Measurements from ENCODE around the gene MLXIP. TPM values are rescaled to one million over a fixed set of nuclear protein-coding genes. Genes with fewer than 3 reads are reported as not detected.

MLXIP gene
- total RNA-seq, 6 experiments from 2014 or later: 19.0 to 23.8 (median 21.7) TPM

- H3K4me3 Mint-ChIP-seq: no peak overlapping the region
- TF ChIP-seq, protein P1, sequence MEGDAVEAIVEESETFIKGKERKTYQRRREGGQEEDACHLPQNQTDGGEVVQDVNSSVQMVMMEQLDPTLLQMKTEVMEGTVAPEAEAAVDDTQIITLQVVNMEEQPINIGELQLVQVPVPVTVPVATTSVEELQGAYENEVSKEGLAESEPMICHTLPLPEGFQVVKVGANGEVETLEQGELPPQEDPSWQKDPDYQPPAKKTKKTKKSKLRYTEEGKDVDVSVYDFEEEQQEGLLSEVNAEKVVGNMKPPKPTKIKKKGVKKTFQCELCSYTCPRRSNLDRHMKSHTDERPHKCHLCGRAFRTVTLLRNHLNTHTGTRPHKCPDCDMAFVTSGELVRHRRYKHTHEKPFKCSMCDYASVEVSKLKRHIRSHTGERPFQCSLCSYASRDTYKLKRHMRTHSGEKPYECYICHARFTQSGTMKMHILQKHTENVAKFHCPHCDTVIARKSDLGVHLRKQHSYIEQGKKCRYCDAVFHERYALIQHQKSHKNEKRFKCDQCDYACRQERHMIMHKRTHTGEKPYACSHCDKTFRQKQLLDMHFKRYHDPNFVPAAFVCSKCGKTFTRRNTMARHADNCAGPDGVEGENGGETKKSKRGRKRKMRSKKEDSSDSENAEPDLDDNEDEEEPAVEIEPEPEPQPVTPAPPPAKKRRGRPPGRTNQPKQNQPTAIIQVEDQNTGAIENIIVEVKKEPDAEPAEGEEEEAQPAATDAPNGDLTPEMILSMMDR (IDR thresholded peaks at IDR 0.05): no peak
- DNase-seq: no peak
- H3K36me3 Mint-ChIP-seq (ENCODE audit: low read depth): no peaks in the 10 kb centered on the region
- no peaks in the 10 kb centered on the region for H3K9me3 Mint-ChIP-seq
- H3K4me1 Mint-ChIP-seq (ENCODE audit: low read depth): no peaks in the 10 kb centered on the region
- H3K27ac Mint-ChIP-seq: no peak overlapping the region
- peaks cover 11% of the 10 kb centered on the region for H3K27me3 Mint-ChIP-seq (ENCODE audit: insufficient read depth)
These were observed 77.1 kb downstream of the MLXIP start for GRCh38 chr12:122155705-122156104.

GRCh38 chr12:122158700-122159285 is 80.2 kb downstream of the MLXIP start:
- Mint-ChIP-seq H3K4me3 (no peak overlapping the region), H3K36me3 (ENCODE audit: low read depth) (no peaks in the 10 kb centered on the region), H3K27me3 (ENCODE audit: insufficient read depth) (peaks cover 18% of the 10 kb centered on the region), H3K27ac (no peak overlapping the region), H3K9me3 (no peaks in the 10 kb centered on the region), H3K4me1 (ENCODE audit: low read depth) (no peaks in the 10 kb centered on the region)
- TF ChIP-seq, protein P1 (IDR thresholded peaks at IDR 0.05): no peak
- no peak for DNase-seq

DNA sequence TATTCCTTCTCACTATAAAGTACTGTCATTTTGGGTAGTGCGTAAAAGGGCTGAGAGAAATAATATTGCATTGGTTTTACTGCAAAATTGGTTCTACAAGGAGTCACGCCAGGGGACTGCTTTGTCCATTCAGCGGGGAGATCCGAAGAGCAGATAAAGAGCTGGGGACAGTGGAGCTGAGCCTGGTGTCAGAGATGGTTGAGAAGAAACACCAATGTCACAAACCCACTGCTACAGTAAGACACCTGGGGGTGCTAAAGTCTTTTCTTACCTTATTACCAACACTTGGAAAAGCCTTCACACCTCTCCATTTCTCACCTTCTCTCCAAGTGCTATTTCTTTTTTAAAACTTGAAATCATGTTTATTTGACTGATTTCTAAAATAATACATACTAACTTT is 81.3 kb downstream of the MLXIP start:
- DNase-seq: no peak
- peaks cover 13% of the 10 kb centered on the region for H3K27me3 Mint-ChIP-seq (ENCODE audit: insufficient read depth)
- no peaks in the 10 kb centered on the region for H3K4me1 Mint-ChIP-seq (ENCODE audit: low read depth)
- no peaks in the 10 kb centered on the region for H3K36me3 Mint-ChIP-seq (ENCODE audit: low read depth)
- H3K4me3 Mint-ChIP-seq: no peak overlapping the region
- H3K9me3 Mint-ChIP-seq: no peaks in the 10 kb centered on the region
- H3K27ac Mint-ChIP-seq: no peak overlapping the region
- TF ChIP-seq, protein P1 (IDR thresholded peaks at IDR 0.05): 0 out of 2 replicates have a peak, but pooled peaks have one; percentile 6

GRCh38 chr12:122160761-122161160 is 82.2 kb downstream of the MLXIP start:
- H3K36me3 Mint-ChIP-seq (ENCODE audit: low read depth): no peaks in the 10 kb centered on the region
- peaks cover 13% of the 10 kb centered on the region for H3K27me3 Mint-ChIP-seq (ENCODE audit: insufficient read depth)
- TF ChIP-seq, protein P1 (IDR thresholded peaks at IDR 0.05): no peak
- DNase-seq: no peak
- no peak overlapping the region for H3K27ac Mint-ChIP-seq
- H3K4me1 Mint-ChIP-seq (ENCODE audit: low read depth): no peaks in the 10 kb centered on the region
- no peak overlapping the region for H3K4me3 Mint-ChIP-seq
- H3K9me3 Mint-ChIP-seq: no peaks in the 10 kb centered on the region

- TF ChIP-seq, protein P1 (IDR thresholded peaks at IDR 0.05): no peak
- no peak overlapping the region for H3K4me3 Mint-ChIP-seq
- H3K4me1 Mint-ChIP-seq (ENCODE audit: low read depth): no peaks in the 10 kb centered on the region
- no peak for DNase-seq
- no peak overlapping the region for H3K27ac Mint-ChIP-seq
- peaks cover 12% of the 10 kb centered on the region for H3K27me3 Mint-ChIP-seq (ENCODE audit: insufficient read depth)
- H3K9me3 Mint-ChIP-seq: no peaks in the 10 kb centered on the region
- no peaks in the 10 kb centered on the region for H3K36me3 Mint-ChIP-seq (ENCODE audit: low read depth)
These were observed 83.1 kb downstream of the MLXIP start for GRCh38 chr12:122161682-122162081.
